TTC549 (cell line): ENCODE measurements around the gene SLC9A3.
"Not testable (repeated sequence)": the region's sequence is repeated elsewhere in the genome, so short reads cannot be mapped to it uniquely, and the experiment has no call there.

ENCODE experiments used
- FAIRE-seq: peaks from 2 replicates; lab custom pipeline; 2012; peaks lifted over from hg19 to GRCh38; lab: Jason Lieb, UNC

SLC9A3 gene

GRCh38 chr5:524234-524972 is at the start of gene SLC9A3:
Gene SLC9A3 (minus strand): TSS chr5:524449.
- no peak for FAIRE-seq

- FAIRE-seq: no peak
Measured at GRCh38 chr5:573976-574375, 49.7 kb upstream of the SLC9A3 start.

GRCh38 chr5:573206-573605 is 49.0 kb upstream of the SLC9A3 start:
- FAIRE-seq: no peak

GRCh38 chr5:572398-573019 is 48.3 kb upstream of the SLC9A3 start:
- no peak for FAIRE-seq

GRCh38 chr5:571791-572190 is 47.5 kb upstream of the SLC9A3 start:
- no peak for FAIRE-seq

GRCh38 chr5:570886-571285 is 46.6 kb upstream of the SLC9A3 start:
- FAIRE-seq: no peak

- no peak for FAIRE-seq
Measured at GRCh38 chr5:570446-570845, 46.2 kb upstream of the SLC9A3 start.

GRCh38 chr5:569868-570361 is 45.7 kb upstream of the SLC9A3 start:
- no peak for FAIRE-seq

- FAIRE-seq: no peak
Measured at GRCh38 chr5:569358-569867, 45.2 kb upstream of the SLC9A3 start.

- FAIRE-seq: no peak
Measured at GRCh38 chr5:568809-569208, 44.6 kb upstream of the SLC9A3 start.

GRCh38 chr5:568061-568781 is 44.0 kb upstream of the SLC9A3 start:
- FAIRE-seq: no peak

GRCh38 chr5:567664-568060 is 43.4 kb upstream of the SLC9A3 start:
- no peak for FAIRE-seq

GRCh38 chr5:566636-567309 is 42.5 kb upstream of the SLC9A3 start:
- no peak for FAIRE-seq

- no peak for FAIRE-seq
Measured at GRCh38 chr5:565782-566440, 41.7 kb upstream of the SLC9A3 start.

- no peak for FAIRE-seq
Measured at GRCh38 chr5:561408-561807, 37.2 kb upstream of the SLC9A3 start.

GRCh38 chr5:560792-561166 is 36.5 kb upstream of the SLC9A3 start:
- no peak for FAIRE-seq

- no peak for FAIRE-seq
Measured at GRCh38 chr5:558871-559503, 34.7 kb upstream of the SLC9A3 start.

- FAIRE-seq: no peak
Measured at GRCh38 chr5:558326-558725, 34.1 kb upstream of the SLC9A3 start.

GRCh38 chr5:557917-558316 is 33.7 kb upstream of the SLC9A3 start:
- FAIRE-seq: not testable (repeated sequence)

- no peak for FAIRE-seq
Measured at GRCh38 chr5:556909-557441, 32.7 kb upstream of the SLC9A3 start.

GRCh38 chr5:555058-555623 is 30.9 kb upstream of the SLC9A3 start:
- FAIRE-seq: no peak
